GM21737 (cell line): ENCODE data around the gene TMPRSS11D.

Source experiments
- ATAC-seq: cut with Tn5 transposase; IDR thresholded peaks from one replicate; pipeline ENCODE4 v1.9.1; 2021; ENCODE audit warnings: mild to moderate bottlenecking, moderate library complexity; ENCODE audit not compliant: unreplicated experiment

TMPRSS11D gene, protein sequence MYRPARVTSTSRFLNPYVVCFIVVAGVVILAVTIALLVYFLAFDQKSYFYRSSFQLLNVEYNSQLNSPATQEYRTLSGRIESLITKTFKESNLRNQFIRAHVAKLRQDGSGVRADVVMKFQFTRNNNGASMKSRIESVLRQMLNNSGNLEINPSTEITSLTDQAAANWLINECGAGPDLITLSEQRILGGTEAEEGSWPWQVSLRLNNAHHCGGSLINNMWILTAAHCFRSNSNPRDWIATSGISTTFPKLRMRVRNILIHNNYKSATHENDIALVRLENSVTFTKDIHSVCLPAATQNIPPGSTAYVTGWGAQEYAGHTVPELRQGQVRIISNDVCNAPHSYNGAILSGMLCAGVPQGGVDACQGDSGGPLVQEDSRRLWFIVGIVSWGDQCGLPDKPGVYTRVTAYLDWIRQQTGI

DNA sequence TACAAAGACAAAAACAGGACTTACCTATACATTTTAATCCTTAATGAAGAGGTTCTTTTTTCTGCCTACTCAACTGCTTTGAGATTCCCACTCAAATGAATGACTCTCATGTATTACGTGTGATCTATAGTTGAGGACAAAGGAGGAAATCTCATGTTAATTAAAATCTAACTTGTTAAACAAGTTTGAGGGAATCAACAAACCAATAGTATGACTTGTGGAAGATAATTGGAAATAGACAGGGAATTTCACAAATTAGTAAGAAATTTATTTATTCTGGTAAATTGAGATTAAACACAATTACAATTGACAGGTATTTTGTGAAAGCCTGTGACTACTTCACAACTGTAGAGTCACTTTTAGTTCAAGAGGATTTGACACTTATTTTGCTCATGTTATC is at the start of gene TMPRSS11D:
Gene TMPRSS11D (minus strand): TSS at position 101 of the 400 bp plus-strand sequence. CDS start 69 bp downstream, at position 32.
- ATAC-seq, result no peak

DNA sequence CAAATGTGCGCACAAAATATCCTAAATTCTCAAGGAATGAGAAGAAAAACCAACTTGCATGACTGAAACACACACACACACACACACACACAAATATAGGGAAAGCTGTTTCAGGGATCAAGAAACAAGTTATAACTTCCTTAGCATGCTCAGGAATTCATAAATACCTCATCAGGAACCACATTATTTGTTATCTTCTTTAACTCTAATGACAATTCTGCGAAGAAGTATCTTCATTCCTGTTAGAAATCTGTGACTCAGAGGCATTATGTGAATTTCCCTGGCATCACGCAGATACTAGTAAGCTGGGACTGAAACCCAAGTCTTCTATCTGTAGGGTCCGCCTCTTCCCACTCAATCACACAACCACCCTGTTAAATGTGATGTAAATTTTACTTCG is 49.2 kb upstream of the TMPRSS11D start:
- ATAC-seq, result no peak

DNA sequence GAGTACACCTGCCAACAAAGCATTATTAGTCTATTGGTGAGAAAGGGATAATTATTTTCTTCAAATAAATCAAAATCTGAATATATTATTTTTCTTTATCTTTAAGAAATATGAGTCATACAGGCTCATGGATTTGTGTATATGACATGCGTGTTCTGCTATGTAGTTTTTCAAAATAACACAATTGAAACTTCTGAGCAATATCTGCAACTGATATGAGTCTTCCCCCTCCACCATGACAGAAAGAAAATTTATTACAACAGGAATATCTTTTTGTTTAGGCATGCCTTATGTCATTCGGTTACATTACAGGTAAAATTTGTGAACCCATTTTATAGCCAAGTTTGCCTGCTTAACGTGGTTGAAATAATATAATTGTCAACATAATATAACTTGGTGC is 47.5 kb upstream of the TMPRSS11D start:
- ATAC-seq, result no peak

DNA sequence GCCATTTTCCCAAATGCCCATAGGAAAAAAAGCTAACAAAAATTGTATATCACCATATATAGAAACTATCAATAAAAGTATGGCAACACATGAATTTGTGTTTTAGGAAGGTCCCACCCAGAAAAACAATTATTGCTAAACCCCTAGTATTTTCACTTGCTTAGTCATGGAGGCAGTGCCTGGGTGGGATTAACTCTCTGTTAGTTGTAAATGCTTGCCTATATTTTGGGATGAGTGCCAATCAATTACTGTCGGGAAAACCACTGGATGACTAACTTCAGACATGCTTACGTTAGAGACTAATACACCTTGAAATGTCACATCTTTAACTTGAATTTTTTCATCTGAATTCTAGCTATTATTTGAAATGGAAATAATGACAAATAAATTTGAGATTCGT is 45.6 kb upstream of the TMPRSS11D start:
- ATAC-seq, result no peak

DNA sequence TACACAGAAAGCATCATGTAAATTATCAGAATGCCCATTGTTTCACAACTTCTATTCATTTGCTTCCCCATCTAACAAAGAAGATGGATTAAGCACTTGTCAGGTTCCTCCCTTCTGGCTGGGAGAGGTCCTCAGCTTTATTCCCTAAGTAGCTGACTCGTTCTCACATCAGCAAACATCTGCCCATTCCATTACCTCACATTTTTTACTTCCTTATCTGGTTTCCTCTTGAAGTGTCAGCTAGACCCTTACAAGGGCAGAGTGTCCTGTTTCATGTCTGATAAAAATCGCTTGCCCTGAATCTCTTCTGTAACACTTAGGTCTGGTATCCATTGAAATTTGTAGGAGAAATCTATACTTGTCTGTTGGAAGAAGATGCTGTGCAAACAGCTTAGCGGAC is 44.7 kb upstream of the TMPRSS11D start:
- ATAC-seq, result no peak

DNA sequence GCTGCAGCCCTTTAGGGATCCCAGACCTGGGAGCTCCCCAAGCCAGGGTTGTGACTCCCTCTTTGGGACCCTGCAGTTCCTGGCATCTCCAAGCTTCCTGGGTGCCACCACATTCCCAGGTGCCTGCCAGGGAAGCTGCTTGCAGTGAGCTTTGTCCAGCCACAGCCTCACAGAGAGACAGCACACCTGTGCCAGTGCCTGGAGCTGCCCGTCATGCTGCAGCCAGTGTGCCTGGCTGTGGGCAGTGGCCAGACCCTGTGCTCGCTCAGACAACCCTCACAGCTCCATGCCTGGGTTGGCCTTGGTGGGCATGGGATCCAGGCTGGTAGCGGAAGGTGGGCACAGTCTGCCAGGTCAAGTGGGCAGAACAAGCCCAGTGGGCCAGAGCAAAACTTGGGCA is 43.4 kb upstream of the TMPRSS11D start:
- ATAC-seq, result no peak

DNA sequence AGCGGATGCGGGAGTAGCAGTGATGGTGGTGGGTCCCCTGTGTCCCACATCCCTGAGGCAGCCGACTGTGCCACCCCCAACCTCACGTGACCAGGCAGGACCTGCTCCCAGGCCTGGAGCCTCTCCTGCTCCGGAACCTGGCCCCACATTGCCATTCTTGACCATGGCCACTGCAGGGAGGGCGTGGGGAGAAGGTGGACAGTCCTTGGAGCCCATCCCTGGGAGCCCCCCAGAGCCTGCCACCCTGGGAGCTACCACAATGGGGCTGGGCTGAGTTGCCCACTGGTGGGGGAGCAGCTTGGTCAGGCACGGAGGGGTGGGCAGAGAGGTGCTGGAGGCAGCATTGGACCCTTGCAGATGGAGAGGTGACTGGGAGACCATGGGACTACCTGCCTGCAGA is 42.7 kb upstream of the TMPRSS11D start:
- ATAC-seq, result no peak

DNA sequence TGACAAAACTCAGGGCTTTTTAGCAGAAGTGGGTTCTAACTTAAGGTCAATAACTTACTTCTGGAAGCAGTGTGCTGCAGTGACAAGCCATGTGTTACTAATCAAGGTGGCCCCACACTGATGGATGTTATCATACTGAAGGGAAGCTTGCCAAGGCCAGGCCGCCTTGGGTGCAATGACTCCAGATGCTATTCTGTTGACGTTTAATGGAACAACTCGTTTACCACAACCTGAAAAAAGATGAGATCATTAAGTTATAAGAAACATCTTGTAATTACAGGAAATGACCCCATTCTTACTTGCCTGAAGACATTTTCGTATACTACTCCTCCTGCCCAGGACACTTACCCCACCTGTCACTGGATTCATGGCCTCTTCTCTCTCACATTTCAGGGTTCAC is 38.9 kb upstream of the TMPRSS11D start:
- ATAC-seq, result no peak

DNA sequence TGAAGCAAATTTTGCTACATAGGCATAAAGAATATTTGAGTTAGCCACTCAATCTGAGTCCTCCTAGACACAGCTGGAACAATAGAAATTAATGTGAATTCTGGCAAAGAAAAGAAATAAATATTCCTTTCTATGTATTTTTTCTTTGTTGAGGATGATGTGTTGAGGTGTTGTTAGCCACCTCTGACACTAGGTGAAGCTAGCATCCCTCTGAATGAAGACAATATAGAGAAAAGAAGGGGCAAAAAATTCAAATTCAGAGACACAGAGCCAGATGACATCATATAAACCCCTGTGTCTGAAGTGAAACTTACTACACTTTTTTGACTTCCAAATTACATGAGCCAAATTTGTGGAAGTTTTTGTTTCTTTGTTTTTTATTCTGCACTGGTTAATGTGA is 34.6 kb upstream of the TMPRSS11D start:
- ATAC-seq, result no peak

DNA sequence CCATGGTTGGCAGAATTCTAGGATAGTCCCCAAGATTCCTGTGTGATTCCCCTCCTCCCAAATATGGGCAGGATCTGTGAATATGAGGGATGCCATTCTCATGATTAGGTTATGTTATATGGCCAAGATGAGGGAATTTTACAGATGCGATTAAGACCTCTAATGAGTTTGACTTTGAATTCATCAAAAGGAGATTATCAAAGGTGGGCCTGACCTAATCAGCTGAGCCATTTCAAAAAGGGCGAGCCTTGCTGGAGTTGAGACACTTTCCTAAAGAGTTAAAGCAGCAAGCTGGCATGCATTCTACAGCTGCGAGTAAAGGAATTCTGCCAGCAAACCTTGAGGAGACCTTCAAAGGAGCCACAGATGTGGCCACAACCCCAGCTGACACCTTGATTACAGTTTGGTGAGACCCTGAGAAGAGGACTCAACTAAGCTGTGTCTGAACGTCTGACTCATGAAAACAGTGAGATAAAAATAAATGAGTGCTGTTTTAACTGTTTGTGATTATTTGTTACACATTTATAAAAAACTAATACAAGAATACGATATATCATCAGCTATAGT is 31.7 kb upstream of the TMPRSS11D start:
- no peak for ATAC-seq

DNA sequence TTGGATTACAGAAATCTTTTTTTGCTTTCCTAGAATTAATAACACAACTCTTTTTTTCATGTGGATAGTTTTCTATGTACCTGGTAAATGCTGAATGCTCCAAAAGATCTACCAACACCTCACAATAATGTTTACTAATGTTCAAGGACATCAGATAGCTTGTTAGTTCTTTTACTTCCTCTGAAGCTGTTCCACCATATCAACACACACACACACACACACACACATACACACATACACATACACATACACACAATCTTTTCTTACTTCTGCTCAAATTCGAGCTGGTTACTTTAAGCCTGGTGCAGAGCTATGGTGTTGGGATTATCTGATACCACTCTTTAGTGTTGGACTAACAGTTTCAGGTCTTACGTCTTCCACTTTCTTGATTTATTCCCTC is 28.3 kb upstream of the TMPRSS11D start:
- no peak for ATAC-seq

DNA sequence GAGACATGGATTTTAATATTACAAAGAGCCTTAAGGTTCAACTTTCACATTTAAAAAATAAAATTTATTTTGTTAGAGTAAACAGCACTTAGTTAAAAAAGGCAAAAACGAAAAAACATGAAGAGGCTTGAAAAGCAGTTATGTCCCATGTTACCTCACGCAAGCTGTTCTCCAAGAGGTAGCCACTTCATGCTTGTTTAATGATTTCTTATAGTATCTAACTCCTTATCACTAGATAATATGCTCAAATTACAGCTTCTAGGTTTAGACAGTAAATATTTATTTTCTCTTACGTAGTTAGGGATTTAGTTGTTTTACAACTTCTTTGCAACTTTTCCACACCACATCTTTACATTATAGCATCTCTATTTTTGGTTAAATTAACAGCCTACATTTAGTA is 27.8 kb upstream of the TMPRSS11D start:
- no peak for ATAC-seq

DNA sequence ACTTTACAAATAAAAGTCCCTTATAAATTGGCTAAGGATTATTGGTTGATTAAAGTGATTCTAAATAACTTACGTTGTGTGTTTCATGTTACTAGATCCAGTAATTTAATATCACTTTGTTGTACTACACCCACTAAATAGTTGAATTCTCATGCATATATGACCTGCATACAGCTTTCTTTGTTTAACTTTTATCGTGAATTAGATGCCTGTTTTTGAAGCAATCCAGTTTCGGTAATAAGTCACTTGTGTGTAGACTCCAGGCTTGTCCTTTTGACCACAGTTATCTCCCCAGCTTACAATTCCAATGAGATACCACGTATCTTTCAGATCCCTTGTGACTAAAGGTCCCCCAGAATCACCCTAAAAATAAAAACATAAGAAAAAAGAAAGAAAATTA is 27.3 kb upstream of the TMPRSS11D start:
- no peak for ATAC-seq

DNA sequence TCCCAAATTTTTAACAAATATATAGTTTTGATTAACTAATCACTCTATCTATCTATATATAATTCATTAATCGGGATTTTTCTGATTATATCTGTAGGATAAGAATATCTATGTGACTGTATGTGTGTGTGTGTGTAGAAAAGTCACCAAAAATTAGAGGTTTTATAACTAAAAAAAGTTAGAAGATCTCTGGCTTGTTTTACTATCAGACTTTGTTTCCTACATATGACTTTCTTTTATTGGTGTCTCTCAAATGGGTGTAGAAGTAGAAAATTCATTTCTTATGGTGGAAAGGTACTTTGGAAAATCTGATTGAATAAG is 26.7 kb upstream of the TMPRSS11D start:
- no peak for ATAC-seq

DNA sequence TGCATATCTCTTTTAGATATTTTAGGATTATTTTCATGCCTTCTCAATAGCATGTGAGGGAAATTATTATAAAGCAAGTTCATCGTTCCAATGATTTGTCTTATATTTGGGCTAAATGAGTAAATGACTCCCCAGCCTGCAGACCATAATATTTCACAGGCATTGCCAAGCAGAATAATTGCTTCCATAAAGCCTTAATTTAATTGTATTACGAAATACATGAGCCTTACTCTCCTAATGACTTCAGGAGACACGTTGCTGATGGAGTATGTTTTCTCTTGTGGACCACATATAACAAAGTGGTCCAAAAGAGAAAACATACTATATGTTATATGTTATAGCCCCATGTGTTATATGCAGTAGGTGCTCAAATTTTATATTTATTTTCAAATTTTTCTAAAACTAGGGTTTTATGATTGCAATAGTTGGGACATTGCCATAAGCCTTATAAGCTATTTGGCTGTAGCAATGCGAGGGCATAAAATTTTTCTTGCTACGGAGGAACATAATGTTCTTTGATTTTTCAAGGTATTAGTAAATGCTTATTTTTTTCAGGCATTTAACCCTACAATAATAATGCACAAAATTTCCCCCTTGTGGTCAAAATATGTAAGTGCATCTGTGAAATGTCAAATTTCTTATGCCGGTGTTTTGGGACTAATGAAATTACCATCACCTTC is 26.2 kb upstream of the TMPRSS11D start:
- ATAC-seq, result no peak

DNA sequence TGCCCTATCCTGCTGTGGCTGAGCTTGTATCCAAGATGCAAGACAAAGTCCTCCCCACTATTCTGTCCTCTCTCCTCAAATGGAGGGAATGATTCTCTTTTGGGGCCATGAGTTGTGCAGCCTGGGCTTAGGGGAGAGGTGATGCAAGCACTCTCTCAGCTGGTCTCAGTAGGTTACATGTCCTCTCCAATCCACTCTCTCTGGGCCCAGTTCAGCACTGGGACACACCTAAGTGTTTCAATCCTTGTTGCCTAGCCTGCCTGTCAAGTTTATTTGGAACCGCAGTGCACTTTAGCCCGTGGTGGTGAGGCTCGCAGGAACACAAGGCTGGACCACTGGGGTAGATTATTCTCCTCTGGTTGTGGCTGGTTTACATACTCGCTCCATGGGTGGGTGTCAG is 23.8 kb upstream of the TMPRSS11D start:
- ATAC-seq, result no peak

DNA sequence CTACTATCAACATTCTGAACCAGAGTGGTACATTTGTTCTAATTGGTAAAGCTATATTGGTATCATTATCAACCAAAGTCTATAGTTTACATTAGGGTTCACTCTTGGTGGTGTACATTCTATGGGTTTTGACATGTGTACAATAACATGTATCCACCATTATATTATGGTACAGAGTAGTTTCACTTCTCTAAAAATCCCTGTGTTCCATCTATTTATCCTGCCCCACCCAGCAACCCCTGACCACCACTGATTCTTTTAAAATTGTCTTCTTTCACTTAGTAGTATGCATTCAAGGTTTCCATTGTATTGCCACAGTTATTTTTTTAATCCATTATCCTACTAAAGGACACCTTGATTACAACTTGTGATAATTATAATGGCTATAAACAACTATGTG is 15.3 kb upstream of the TMPRSS11D start:
- no peak for ATAC-seq

DNA sequence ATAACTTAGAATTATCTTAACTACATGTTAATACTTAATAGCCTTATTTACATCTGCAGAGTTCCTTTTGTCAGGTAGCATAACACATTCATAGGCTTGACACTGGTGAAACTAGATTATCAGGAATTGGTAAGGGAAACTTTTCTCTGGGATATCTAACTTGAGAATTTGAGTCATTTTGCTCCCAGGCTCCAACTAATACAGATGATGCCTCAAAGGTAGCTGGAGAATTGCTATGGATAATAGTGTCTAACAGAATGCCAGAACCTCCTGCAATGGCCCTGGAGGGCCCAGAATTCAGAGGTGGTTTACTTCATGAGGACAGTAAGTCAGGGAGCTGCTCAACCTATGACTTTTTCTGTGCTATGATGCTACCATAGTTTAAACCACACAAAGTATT is 13.9 kb upstream of the TMPRSS11D start:
- no peak for ATAC-seq

DNA sequence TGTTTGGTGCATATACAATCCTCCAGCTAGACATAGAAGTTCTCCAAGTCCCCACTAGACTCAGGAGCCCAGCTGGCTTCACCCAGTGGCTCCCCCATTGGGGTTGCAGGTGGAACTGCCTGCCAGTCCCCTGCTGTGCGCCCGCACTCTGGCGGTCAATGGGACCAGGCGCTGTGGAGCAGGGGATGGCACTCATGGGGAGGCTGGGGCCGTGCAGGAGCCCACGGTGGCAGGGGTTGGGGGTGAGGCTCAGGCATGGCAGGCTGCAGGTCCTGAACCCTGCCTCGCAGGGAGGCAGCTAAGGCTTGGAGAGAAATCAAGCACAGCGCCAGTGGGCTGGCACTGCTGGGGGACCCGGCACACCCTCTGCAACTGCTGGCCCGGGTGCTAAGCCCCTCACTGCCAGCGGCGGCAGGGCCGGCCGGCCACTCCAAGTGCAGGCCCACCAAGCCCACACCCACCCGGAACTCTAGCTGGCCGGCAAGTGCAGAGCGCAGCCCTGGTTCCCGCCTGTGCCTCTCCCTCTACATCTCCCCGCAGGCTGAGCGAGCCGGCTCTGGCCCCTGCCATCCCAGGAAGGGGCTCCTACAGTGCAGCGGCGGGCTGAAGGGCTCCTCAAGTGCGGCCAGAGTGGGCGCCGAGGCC is 12.7 kb upstream of the TMPRSS11D start:
- ATAC-seq, result no peak

DNA sequence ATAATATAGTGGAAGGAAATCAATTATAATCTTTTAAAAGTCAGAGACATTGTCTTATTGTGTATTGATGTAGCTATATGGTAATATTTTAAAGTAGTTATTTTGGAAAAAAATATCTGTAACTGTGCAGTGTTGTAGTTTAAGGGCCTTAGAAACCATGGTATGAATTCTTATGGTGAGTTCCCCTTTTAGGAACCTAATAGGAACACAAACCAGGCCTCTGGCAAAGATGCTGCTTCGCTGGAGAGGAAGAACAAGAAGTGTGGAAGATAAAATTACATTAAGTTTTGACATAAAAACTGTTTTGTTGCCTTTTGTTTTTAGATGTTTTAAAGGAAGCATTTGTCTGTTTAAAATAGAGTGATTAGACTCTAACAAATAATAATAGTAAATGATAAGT is 10.9 kb upstream of the TMPRSS11D start:
- ATAC-seq, result no peak

DNA sequence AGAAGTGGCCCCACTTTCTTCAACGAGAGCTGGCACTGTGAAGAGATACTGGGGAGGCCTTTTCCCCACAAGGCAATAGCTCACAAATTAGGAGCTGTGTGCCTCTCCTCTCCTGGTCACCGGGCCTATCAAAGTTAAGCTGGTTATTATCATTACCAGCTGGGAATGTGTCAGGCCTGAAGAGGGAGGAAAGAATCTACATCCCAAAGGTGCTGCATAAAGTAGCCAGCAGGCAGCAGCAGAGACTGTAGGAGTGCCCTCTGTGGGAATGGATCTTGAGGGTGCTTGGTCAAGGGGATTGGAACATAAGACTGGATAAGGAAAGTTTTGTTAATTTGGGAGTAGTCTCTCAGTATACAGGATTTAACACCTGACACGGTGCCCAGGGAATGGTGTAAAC is 9.1 kb upstream of the TMPRSS11D start:
- ATAC-seq, result no peak

DNA sequence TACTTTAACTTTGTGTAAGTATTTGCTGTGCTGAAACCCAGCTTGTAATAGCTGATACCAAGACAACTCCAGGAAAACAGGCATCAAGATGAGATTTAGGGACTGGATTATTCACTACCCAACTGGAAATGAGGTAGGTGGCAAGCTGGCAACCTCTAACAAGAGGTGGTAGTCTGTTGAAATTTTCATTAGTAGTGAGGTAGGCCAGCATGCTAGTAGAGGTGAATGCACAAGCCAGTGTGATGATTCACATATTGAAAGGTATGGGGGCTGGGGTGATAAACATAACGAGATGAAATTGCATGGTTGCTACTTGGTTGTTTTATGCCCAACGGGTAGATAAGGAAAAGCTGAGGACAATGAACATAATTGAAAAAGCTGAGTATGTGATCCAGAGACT is 8.5 kb upstream of the TMPRSS11D start:
- no peak for ATAC-seq
